K562 (cell line): ENCODE data around the gene LIN28B. TPM values are rescaled to one million over a fixed set of nuclear protein-coding genes. Genes with fewer than 3 reads are reported as not detected.

ENCODE experiments used
- ATAC-seq: fragments of 200-7000 bp; cut with Tn5 transposase; 3 replicates; pipeline ENCODE4 v1.9.1; 2020; ENCODE audit warnings: moderate library complexity
- BruUV-seq: library from RNA; stranded (reverse); fragments of 400-500 nt; replicated peaks from 2 replicates; lab custom pipeline; 2021; lab: Mats Ljungman, UMichigan
- CTCF ChIA-PET: fragments of 300-600 bp; formaldehyde crosslinking; extraction: SDS; loops from one replicate; lab custom pipeline; 2021; ENCODE audit warnings: low intra/inter-chr PET ratio; lab: Yijun Ruan, JAX
- POLR2A ChIA-PET: fragments of 300-600, 350-650 bp; sonication (Branson Sonifier 250); formaldehyde crosslinking; extraction: SDS; loops from one replicate; lab custom pipeline; 2021; ENCODE audit warnings: antibody characterized with exemption, inconsistent platforms; lab: Yijun Ruan, JAX
- DNase-seq, 4 experiments: peaks; one replicate each; pipeline versions ENCODE4 v3.0.0 to v3.0.0-alpha.2; 2011 to 2018; ENCODE audit warnings: low spot score in 3 of 4, mixed read lengths in 3 of 4; ENCODE audit errors: extremely low read depth in 1 of 4
- FAIRE-seq: peaks from 2 replicates; lab custom pipeline; 2011; peaks lifted over from hg19 to GRCh38; lab: Jason Lieb, UNC
- H2AFZ ChIP-seq: 2 replicates; pipeline ENCODE4 v1.6.0; 2011; ENCODE audit warnings: low read depth, low read length, control low read depth, inconsistent platforms
- H3K27ac ChIP-seq: fragments of 200-600 bp; 3 replicates; pipeline ENCODE4 v1.8.0; 2011; ENCODE audit warnings: low read depth, mild to moderate bottlenecking, control low read depth, inconsistent platforms, low read length, moderate library complexity, mixed read lengths; ENCODE audit errors: extremely low read depth
- H3K27me3 ChIP-seq, 2 experiments: fragments of 300-600 bp in 1 of 2; 2 replicates in 1 of 2; 3 replicates in 1 of 2; pipeline versions ENCODE4 v1.6.0 to v1.8.0; 2011; ENCODE audit warnings: inconsistent platforms in 2 of 2, low read length in 2 of 2, mild to moderate bottlenecking in 1 of 2, mixed read lengths in 1 of 2, moderate library complexity in 1 of 2; ENCODE audit not compliant: control insufficient read depth in 2 of 2, insufficient read depth in 2 of 2
- H3K36me3 ChIP-seq: fragments of 300-600 bp; 3 replicates; pipeline ENCODE4 v1.8.0; 2011; ENCODE audit warnings: mild to moderate bottlenecking, low read length, inconsistent platforms; ENCODE audit not compliant: control insufficient read depth, insufficient read depth
- H3K4me1 ChIP-seq, 2 experiments: fragments of 200-600 bp in 1 of 2; replicated peaks in 1 of 2; 2 replicates in 1 of 2; 3 replicates in 1 of 2; pipeline versions ENCODE4 v1.5.1 to v1.8.0; 2011; ENCODE audit warnings: inconsistent platforms in 2 of 2, low read length in 2 of 2, mild to moderate bottlenecking in 1 of 2, mixed read lengths in 1 of 2, moderate library complexity in 1 of 2; ENCODE audit not compliant: control insufficient read depth in 2 of 2, insufficient read depth in 2 of 2
- H3K4me2 ChIP-seq: 2 replicates; pipeline ENCODE4 v1.6.1; 2011; ENCODE audit warnings: low read length, control low read depth, inconsistent platforms, mixed read lengths; ENCODE audit not compliant: insufficient read depth
- H3K4me3 ChIP-seq: fragments of 200-600 bp; sonication (generic), shearing (Covaris generic); 2 replicates; pipeline ENCODE4 v1.5.1; 2016; ENCODE audit warnings: control low read depth, inconsistent platforms
- H3K79me2 ChIP-seq: fragments of 200-600 bp; 3 replicates; pipeline ENCODE4 v1.8.0; 2011; ENCODE audit warnings: low read length, inconsistent platforms; ENCODE audit not compliant: control insufficient read depth, insufficient read depth
- H3K9ac ChIP-seq, 2 experiments: 2 replicates each; pipeline versions ENCODE4 v1.6.0 to v1.6.1; 2011; ENCODE audit warnings: low read depth in 2 of 2, low read length in 2 of 2, control low read depth in 1 of 2, inconsistent platforms in 1 of 2, mild to moderate bottlenecking in 1 of 2, mixed read lengths in 1 of 2; ENCODE audit not compliant: insufficient read depth in 1 of 2
- H3K9me1 ChIP-seq: one replicate; pipeline ENCODE4 v1.6.0; 2011; ENCODE audit warnings: inconsistent platforms, mild to moderate bottlenecking, low read length, moderate library complexity; ENCODE audit not compliant: control insufficient read depth, insufficient read depth
- H3K9me3 ChIP-seq: replicated peaks from 2 replicates; pipeline ENCODE4 v1.5.1; 2011; ENCODE audit warnings: low read depth, low read length, inconsistent platforms; ENCODE audit not compliant: control insufficient read depth, insufficient read depth
- H4K20me1 ChIP-seq: replicated peaks from 2 replicates; pipeline ENCODE4 v1.6.1; 2011; ENCODE audit warnings: low read length, inconsistent platforms, mixed read lengths; ENCODE audit not compliant: control insufficient read depth, insufficient read depth
- PCBP1 ChIP-seq: fragments of 200-400 bp; formaldehyde crosslinking; IDR thresholded peaks from 2 replicates; pipeline ENCODE4 v1.6.1; 2018; ENCODE audit warnings: mild to moderate bottlenecking, low read depth, low read length; ENCODE audit not compliant: poor library complexity, severe bottlenecking
- POLR2A ChIP-seq: fragments of 450-650 bp; conservative IDR thresholded peaks from 2 replicates; pipeline ENCODE4 v1.6.1; 2016
- PTBP1 ChIP-seq: fragments of 200-400 bp; formaldehyde crosslinking; IDR thresholded peaks from 2 replicates; pipeline ENCODE4 v1.6.1; 2017; ENCODE audit warnings: low read depth, low read length
- RAD51 ChIP-seq: fragments of 450-650 bp; IDR thresholded peaks from 2 replicates; pipeline ENCODE4 v1.7.1; 2016; ENCODE audit warnings: low read depth, mild to moderate bottlenecking, borderline replicate concordance
- RBM22 ChIP-seq: fragments of 200-400 bp; formaldehyde crosslinking; IDR thresholded peaks from 2 replicates; pipeline ENCODE4 v1.6.1; 2018; ENCODE audit warnings: low read length, low read depth; ENCODE audit not compliant: poor library complexity, severe bottlenecking
- RBM34 ChIP-seq: fragments of 200-400 bp; formaldehyde crosslinking; IDR thresholded peaks from 2 replicates; pipeline ENCODE4 v1.6.1; 2018; ENCODE audit warnings: low read length, borderline replicate concordance; ENCODE audit not compliant: insufficient read depth
- YBX1 ChIP-seq: fragments of 450-650 bp; IDR thresholded peaks from 2 replicates; pipeline ENCODE4 v1.7.1; 2016; ENCODE audit warnings: mild to moderate bottlenecking
- WGBS: fragments of 100-300 bp; shearing (Covaris generic); methylation state at CpG from one replicate; pipeline ENCODE4 v1.1.6; 2016; ENCODE audit warnings: low coverage, mixed read lengths; ENCODE audit not compliant: insufficient coverage; ENCODE audit errors: missing lambda C conversion rate; 5-methylcytosine and 5-hydroxymethylcytosine counted together
- in situ Hi-C: fragments of 300-500 bp; cut with MboI; formaldehyde crosslinking; loops from 4 replicates; pipeline ENCODE4 v1.15.0; 2018; ENCODE audit warnings: inconsistent platforms, mixed read lengths
- intact Hi-C: fragments of 100-400 bp; cut with micrococcal nuclease; formaldehyde crosslinking; loops from 2 replicates; pipeline ENCODE4 v1.14.2; 2022
- polyA plus RNA-seq, 8 experiments: library from polyadenylated mRNA; depleted of rRNA in 4 of 8; stranded (reverse) in 5 of 8; unstranded in 3 of 8; fragments of >200 nt; fragmentation: Nextera tagmentation in 2 of 8; fragmentation: Illumina TruSeq in 1 of 8; extraction: Ambion mirVana in 2 of 8; extraction: Trizol in 1 of 8; gene quantifications; 2 replicates each; pipeline versions ENCODE4 v1.2.1 to v1.2.3, GENCODE V29; 2011 to 2014; ENCODE audit warnings: inconsistent platforms in 1 of 8, missing spikeins in 1 of 8
- total RNA-seq, 7 experiments: library from RNA; depleted of rRNA in 6 of 7; stranded (reverse); fragments of >200 nt in 6 of 7; fragmentation: Illumina TruSeq in 2 of 7; extraction: Trizol in 2 of 7; gene quantifications; 2 replicates each; pipeline versions ENCODE4 v1.2.1 to v1.2.3, GENCODE V29; 2011 to 2021; ENCODE audit warnings: low replicate concordance in 1 of 7
- TF ChIP-seq, protein P1 (sequence below): conservative IDR thresholded peaks from 2 replicates; pipeline ENCODE4 v1.6.1; 2011; ENCODE audit warnings: low read depth, mild to moderate bottlenecking, low read length; ENCODE audit not compliant: control insufficient read depth

Gene LIN28B
- total and polyA plus RNA-seq, 9 of the 15 experiments (the other 6 are each of a cell fraction or from before 2014, with no cell fraction given) = 20.9 to 77.3 (median 42.1) TPM

- no peak overlapping the region for H2AFZ ChIP-seq
- no peak for FAIRE-seq
- no peak overlapping the region for H3K27ac ChIP-seq
- H3K4me2 ChIP-seq = no peak overlapping the region
- no peaks in the 10 kb centered on the region for H4K20me1 ChIP-seq
- TF ChIP-seq YBX1 = no peak
- no peak for TF ChIP-seq PCBP1
- no peak for TF ChIP-seq POLR2A
- TF ChIP-seq RAD51 = no peak
- TF ChIP-seq, protein P1, sequence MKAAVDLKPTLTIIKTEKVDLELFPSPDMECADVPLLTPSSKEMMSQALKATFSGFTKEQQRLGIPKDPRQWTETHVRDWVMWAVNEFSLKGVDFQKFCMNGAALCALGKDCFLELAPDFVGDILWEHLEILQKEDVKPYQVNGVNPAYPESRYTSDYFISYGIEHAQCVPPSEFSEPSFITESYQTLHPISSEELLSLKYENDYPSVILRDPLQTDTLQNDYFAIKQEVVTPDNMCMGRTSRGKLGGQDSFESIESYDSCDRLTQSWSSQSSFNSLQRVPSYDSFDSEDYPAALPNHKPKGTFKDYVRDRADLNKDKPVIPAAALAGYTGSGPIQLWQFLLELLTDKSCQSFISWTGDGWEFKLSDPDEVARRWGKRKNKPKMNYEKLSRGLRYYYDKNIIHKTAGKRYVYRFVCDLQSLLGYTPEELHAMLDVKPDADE = no peak
- no peak for TF ChIP-seq RBM22
- no peak for TF ChIP-seq RBM34
- TF ChIP-seq PTBP1 = no peak
- H3K27me3 ChIP-seq = no peaks in the 10 kb centered on the region
- intact Hi-C loops (no loop called here), in situ Hi-C loops (no loop called here)
- peaks cover 22% of the 10 kb centered on the region for H3K36me3 ChIP-seq
- 84% methylated on average over 2 of the region's 2 CpGs for WGBS
- DNase-seq = no peak
- no peak overlapping the region for H3K9ac ChIP-seq
- peak; percentile 17; the same call in 1 of the 3 replicates for ATAC-seq
- H3K4me3 ChIP-seq = no peak overlapping the region
- H3K9me1 ChIP-seq = no peaks in the 10 kb centered on the region
- CTCF ChIA-PET = no interaction called here
- H3K79me2 ChIP-seq = peaks cover 9% of the 10 kb centered on the region; the same call in 2 of the 3 replicates
- no TSS peak for BruUV-seq
- POLR2A ChIA-PET = no interaction called here
- H3K4me1 ChIP-seq = no peaks in the 10 kb centered on the region
- H3K9me3 ChIP-seq = no peaks in the 10 kb centered on the region
Observed at GRCh38 chr6:105029581-105029980, 72.7 kb downstream of the LIN28B start.
